Panc1 (cell line): ENCODE measurements around the gene CDKAL1. TPM values are rescaled to one million over a fixed set of nuclear protein-coding genes. Genes with fewer than 3 reads are reported as not detected.

Experiments used
- ATAC-seq: fragments of 200-7000 bp; cut with Tn5 transposase; 2 replicates; pipeline ENCODE4 v1.9.1; 2020; ENCODE audit warnings: mild to moderate bottlenecking, moderate library complexity
- BruUV-seq: library from RNA; stranded (reverse); fragments of 400-500 nt; replicated peaks from 2 replicates; lab custom pipeline; 2021; lab: Mats Ljungman, UMichigan
- CTCF ChIA-PET: fragments of 300-600 bp; sonication (Branson Sonifier 250); formaldehyde crosslinking; loops from one replicate; lab custom pipeline; 2022; ENCODE audit warnings: antibody characterized with exemption; lab: Charles Lee
- POLR2A ChIA-PET: fragments of 300-600 bp; sonication (Branson Sonifier 250); formaldehyde crosslinking; loops from one replicate; lab custom pipeline; 2022; ENCODE audit warnings: antibody characterized with exemption; lab: Charles Lee
- DNase-seq: peaks from one replicate; pipeline ENCODE4 v3.0.0-alpha.2; 2010; ENCODE audit warnings: low read depth, low spot score
- H3K27ac ChIP-seq: 2 replicates; pipeline ENCODE4 v1.5.1; 2011; ENCODE audit warnings: mild to moderate bottlenecking, low read length, inconsistent platforms
- H3K27me3 ChIP-seq: fragments of 200-500 bp; sonication (Bioruptor generic); 2 replicates; pipeline ENCODE4 v1.6.0; 2014; ENCODE audit warnings: low read length, inconsistent platforms; ENCODE audit not compliant: control insufficient read depth, insufficient read depth
- H3K36me3 ChIP-seq: fragments of 200-500 bp; sonication (Bioruptor generic); 2 replicates; pipeline ENCODE4 v1.5.1; 2014; ENCODE audit warnings: inconsistent platforms, mild to moderate bottlenecking, low read length, moderate library complexity; ENCODE audit not compliant: control insufficient read depth, insufficient read depth
- H3K4me1 ChIP-seq: 2 replicates; pipeline ENCODE4 v1.5.1; 2011; ENCODE audit warnings: inconsistent platforms, mild to moderate bottlenecking, low read length, moderate library complexity; ENCODE audit not compliant: control insufficient read depth, insufficient read depth
- H3K4me3 ChIP-seq, 2 experiments: 2 replicates each; pipeline ENCODE4 v1.5.1; 2011 to 2012; ENCODE audit warnings: low read depth in 2 of 2, low read length in 2 of 2, mild to moderate bottlenecking in 2 of 2, inconsistent platforms in 1 of 2, moderate library complexity in 1 of 2
- H3K9me3 ChIP-seq: fragments of 200-500 bp; sonication (Bioruptor generic); 2 replicates; pipeline ENCODE4 v1.5.1; 2014; ENCODE audit warnings: low read depth, mild to moderate bottlenecking, inconsistent platforms, low read length, moderate library complexity; ENCODE audit not compliant: control insufficient read depth, insufficient read depth
- POLR2AphosphoS5 ChIP-seq: IDR thresholded peaks from 2 replicates; pipeline ENCODE4 v1.6.1; 2012; ENCODE audit warnings: mild to moderate bottlenecking, low read depth, low read length, moderate library complexity
- SIN3A ChIP-seq: IDR thresholded peaks from 2 replicates; pipeline ENCODE4 v1.6.1; 2012; ENCODE audit warnings: low read depth, mild to moderate bottlenecking, low read length, moderate library complexity, borderline replicate concordance; ENCODE audit not compliant: insufficient read depth
- TCF7L2 ChIP-seq: IDR thresholded peaks from 2 replicates; pipeline ENCODE4 v1.6.1; 2011; ENCODE audit warnings: mild to moderate bottlenecking, low read depth, low read length, inconsistent platforms
- in situ Hi-C: cut with HindIII; loops from 2 replicates; pipeline ENCODE4 v1.10.0; 2016; ENCODE audit warnings: low sequenced_read_pairs, low pct_unique_long_range_greater_than_20kb
- intact Hi-C: fragments of 100-400 bp; cut with micrococcal nuclease; formaldehyde crosslinking; loops from one replicate; pipeline ENCODE4 v1.10.0; 2022; ENCODE audit not compliant: unreplicated experiment
- total RNA-seq: library from RNA; stranded (reverse); gene quantifications from one replicate; pipeline ENCODE4 v1.2.1, GENCODE V29; 2021; ENCODE audit not compliant: unreplicated experiment
- TF ChIP-seq, protein P1 (sequence below): fragments of 450-650 bp; IDR thresholded peaks from 2 replicates; pipeline ENCODE4 v1.5.1; 2017; ENCODE audit warnings: mild to moderate bottlenecking
- TF ChIP-seq, protein P2 (sequence below), 2 experiments: IDR thresholded peaks; 2 replicates each; pipeline ENCODE4 v1.6.1; 2011 to 2012; ENCODE audit warnings: low read depth in 2 of 2, control low read depth in 1 of 2, low read length in 1 of 2, mild to moderate bottlenecking in 1 of 2, moderate library complexity in 1 of 2; ENCODE audit not compliant: insufficient read depth in 1 of 2

CDKAL1 gene
- total RNA-seq, 1 experiment from 2014 or later, result 14.5 TPM

DNA sequence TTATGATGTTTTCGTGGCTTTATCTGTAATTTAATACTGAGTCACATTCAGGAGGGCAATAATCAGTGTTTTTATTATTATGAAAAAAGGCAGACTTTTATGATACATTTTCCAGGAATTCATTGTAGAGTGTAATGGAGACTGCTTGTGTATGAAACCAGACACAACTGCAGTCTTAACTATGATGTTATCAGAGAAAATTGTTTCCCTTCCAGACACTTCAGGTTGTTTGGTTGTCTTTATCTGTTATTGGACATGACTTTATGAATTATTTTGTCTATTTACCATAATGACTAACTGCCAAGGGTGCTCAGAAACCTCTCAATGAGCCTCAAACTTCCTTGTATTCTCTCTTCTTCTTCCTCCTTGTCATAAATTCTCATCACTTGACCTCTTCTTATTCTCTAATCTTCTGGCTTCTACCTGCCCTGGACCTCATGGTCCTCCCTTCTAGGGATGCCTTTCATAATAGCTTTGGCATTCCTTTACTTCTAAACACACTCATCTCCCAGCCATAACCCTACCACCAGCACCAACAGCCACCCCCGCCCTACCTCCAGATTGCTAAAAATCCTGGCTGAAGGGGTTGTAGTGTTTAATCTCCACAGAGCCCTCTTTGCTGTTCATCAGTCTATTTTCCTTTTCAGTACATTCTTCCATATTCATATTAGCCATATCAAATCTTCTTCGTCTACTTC, 492.5 kb downstream of the CDKAL1 start:
- CTCF ChIA-PET, result no interaction called here
- in situ Hi-C loops, result no loop called here
- Histone ChIP-seq H3K36me3 (no peaks in the 10 kb centered on the region), H3K9me3 (peaks cover 20% of the 10 kb centered on the region; the same call in 1 of the 2 replicates), H3K27ac (no peak overlapping the region; the same call in 1 of the 2 replicates), H3K4me3 (no peak overlapping the region), H3K4me1 (no peaks in the 10 kb centered on the region; the same call in 1 of the 2 replicates), H3K27me3 (no peaks in the 10 kb centered on the region)
- no TSS peak for BruUV-seq
- intact Hi-C loops, result no loop called here
- no peak for DNase-seq
- TF ChIP-seq TCF7L2, result no peak
- TF ChIP-seq, protein P1, sequence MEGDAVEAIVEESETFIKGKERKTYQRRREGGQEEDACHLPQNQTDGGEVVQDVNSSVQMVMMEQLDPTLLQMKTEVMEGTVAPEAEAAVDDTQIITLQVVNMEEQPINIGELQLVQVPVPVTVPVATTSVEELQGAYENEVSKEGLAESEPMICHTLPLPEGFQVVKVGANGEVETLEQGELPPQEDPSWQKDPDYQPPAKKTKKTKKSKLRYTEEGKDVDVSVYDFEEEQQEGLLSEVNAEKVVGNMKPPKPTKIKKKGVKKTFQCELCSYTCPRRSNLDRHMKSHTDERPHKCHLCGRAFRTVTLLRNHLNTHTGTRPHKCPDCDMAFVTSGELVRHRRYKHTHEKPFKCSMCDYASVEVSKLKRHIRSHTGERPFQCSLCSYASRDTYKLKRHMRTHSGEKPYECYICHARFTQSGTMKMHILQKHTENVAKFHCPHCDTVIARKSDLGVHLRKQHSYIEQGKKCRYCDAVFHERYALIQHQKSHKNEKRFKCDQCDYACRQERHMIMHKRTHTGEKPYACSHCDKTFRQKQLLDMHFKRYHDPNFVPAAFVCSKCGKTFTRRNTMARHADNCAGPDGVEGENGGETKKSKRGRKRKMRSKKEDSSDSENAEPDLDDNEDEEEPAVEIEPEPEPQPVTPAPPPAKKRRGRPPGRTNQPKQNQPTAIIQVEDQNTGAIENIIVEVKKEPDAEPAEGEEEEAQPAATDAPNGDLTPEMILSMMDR, result no peak
- TF ChIP-seq POLR2AphosphoS5, result no peak
- TF ChIP-seq, protein P2, sequence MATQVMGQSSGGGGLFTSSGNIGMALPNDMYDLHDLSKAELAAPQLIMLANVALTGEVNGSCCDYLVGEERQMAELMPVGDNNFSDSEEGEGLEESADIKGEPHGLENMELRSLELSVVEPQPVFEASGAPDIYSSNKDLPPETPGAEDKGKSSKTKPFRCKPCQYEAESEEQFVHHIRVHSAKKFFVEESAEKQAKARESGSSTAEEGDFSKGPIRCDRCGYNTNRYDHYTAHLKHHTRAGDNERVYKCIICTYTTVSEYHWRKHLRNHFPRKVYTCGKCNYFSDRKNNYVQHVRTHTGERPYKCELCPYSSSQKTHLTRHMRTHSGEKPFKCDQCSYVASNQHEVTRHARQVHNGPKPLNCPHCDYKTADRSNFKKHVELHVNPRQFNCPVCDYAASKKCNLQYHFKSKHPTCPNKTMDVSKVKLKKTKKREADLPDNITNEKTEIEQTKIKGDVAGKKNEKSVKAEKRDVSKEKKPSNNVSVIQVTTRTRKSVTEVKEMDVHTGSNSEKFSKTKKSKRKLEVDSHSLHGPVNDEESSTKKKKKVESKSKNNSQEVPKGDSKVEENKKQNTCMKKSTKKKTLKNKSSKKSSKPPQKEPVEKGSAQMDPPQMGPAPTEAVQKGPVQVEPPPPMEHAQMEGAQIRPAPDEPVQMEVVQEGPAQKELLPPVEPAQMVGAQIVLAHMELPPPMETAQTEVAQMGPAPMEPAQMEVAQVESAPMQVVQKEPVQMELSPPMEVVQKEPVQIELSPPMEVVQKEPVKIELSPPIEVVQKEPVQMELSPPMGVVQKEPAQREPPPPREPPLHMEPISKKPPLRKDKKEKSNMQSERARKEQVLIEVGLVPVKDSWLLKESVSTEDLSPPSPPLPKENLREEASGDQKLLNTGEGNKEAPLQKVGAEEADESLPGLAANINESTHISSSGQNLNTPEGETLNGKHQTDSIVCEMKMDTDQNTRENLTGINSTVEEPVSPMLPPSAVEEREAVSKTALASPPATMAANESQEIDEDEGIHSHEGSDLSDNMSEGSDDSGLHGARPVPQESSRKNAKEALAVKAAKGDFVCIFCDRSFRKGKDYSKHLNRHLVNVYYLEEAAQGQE (IDR thresholded peaks at IDR 0.05; ENCODE audit: insufficient read depth in 1 of 2, low read depth in 2 of 2, low read length in 1 of 2), result no peak
- no peak for TF ChIP-seq SIN3A
- POLR2A ChIA-PET, result no interaction called here
- no peak for ATAC-seq

DNA sequence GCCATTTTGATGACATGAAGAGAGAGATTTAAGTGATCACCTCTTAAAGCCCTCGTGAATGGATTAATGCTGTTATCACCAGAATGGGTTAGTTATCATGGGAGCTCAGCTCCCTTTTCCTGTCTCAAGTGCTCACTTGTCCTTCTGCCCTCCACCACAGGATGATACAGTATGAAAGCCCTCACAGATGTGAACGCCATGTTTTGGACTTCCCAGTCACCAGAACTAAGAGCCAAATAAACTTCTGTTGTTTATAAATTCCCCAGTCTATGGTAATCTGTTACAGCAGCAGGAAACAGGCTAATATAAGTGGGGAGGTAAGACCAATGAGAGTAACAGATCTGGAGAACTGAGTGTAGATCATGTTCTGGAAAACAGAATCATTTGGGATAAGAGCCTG, 493.2 kb downstream of the CDKAL1 start:
- no peak for DNase-seq
- BruUV-seq, result no TSS peak
- intact Hi-C loops, result no loop called here
- H3K9me3 ChIP-seq, result peaks cover 17% of the 10 kb centered on the region; the same call in 1 of the 2 replicates
- TF ChIP-seq TCF7L2, result no peak
- TF ChIP-seq POLR2AphosphoS5, result no peak
- TF ChIP-seq SIN3A, result no peak
- TF ChIP-seq, protein P1, result no peak
- TF ChIP-seq, protein P2 (IDR thresholded peaks at IDR 0.05; ENCODE audit: insufficient read depth in 1 of 2, low read depth in 2 of 2, low read length in 1 of 2), result no peak
- no peaks in the 10 kb centered on the region for H3K27me3 ChIP-seq
- POLR2A ChIA-PET, result no interaction called here
- H3K4me3 ChIP-seq, result no peak overlapping the region
- ATAC-seq, result no peak
- peak overlapping the region; percentile 3; the same call in 1 of the 2 replicates for H3K27ac ChIP-seq
- in situ Hi-C loops, result no loop called here
- H3K4me1 ChIP-seq, result no peaks in the 10 kb centered on the region; the same call in 1 of the 2 replicates
- no peaks in the 10 kb centered on the region for H3K36me3 ChIP-seq
- CTCF ChIA-PET, result no interaction called here
